A549 (cell line): ENCODE data around the gene ANKRD11.

Experiments
- CHD4 ChIP-seq: fragments of 200-600 bp; sonication (generic); IDR thresholded peaks from 2 replicates; pipeline ENCODE4 v1.6.1; 2016; ENCODE audit warnings: antibody characterized with exemption, mild to moderate bottlenecking, borderline replicate concordance
- CTCF ChIP-seq: fragments of >200 bp; sonication (Bioruptor Twin); formaldehyde crosslinking; IDR thresholded peaks from 3 replicates; pipeline ENCODE4 v1.5.1; 2016
- HEYL ChIP-seq: fragments of 250-450 bp; sonication (Bioruptor Pico); IDR thresholded peaks from 2 replicates; pipeline ENCODE4 v1.8.0; 2021; ENCODE audit warnings: mild to moderate bottlenecking, moderate library complexity
- JUN ChIP-seq, 2 experiments: fragments of >200 bp; sonication (Bioruptor Twin); formaldehyde crosslinking; IDR thresholded peaks; 2 replicates in 1 of 2; 3 replicates in 1 of 2; pipeline ENCODE4 v1.6.1; 2016 to 2017
- MAZ ChIP-seq: fragments of 150-350 bp; IDR thresholded peaks from 2 replicates; pipeline ENCODE4 v1.6.1; 2014; ENCODE audit warnings: antibody characterized with exemption, low read depth, low read length, borderline replicate concordance
- NPAS2 ChIP-seq: fragments of 250-450 bp; sonication (Bioruptor Pico); IDR thresholded peaks from 2 replicates; pipeline ENCODE4 v1.8.0; 2022; ENCODE audit warnings: mild to moderate bottlenecking, moderate library complexity, borderline replicate concordance
- PBX3 ChIP-seq: IDR thresholded peaks from 2 replicates; pipeline ENCODE4 v1.6.1; 2012
- POLR2A ChIP-seq: IDR thresholded peaks from 2 replicates; pipeline ENCODE4 v1.6.1; 2012; ENCODE audit warnings: mild to moderate bottlenecking, low read length
- RCOR1 ChIP-seq: fragments of 150-350 bp; IDR thresholded peaks from 2 replicates; pipeline ENCODE4 v1.6.1; 2014; ENCODE audit warnings: antibody characterized with exemption, low read length, low read depth
- REST ChIP-seq: fragments of 200-600 bp; sonication (generic); IDR thresholded peaks from 2 replicates; pipeline ENCODE4 v1.6.1; 2016; ENCODE audit warnings: antibody characterized with exemption, mild to moderate bottlenecking, moderate library complexity
- USF2 ChIP-seq: fragments of 450-650 bp; IDR thresholded peaks from 2 replicates; pipeline ENCODE4 v1.6.1; 2014; ENCODE audit warnings: antibody characterized with exemption
- ZC3H11A ChIP-seq: fragments of 450-650 bp; IDR thresholded peaks from 2 replicates; pipeline ENCODE4 v1.6.1; 2014; ENCODE audit warnings: antibody characterized with exemption, mild to moderate bottlenecking

GRCh38 chr16:89517128-89517527 is 26.8 kb upstream of the ANKRD11 start:
- TF ChIP-seq CHD4 (no peak), CTCF (no peak), USF2 (no peak), MAZ (no peak), RCOR1 (no peak), JUN (IDR thresholded peaks at IDR 0.05) (no peak), ZC3H11A (no peak), NPAS2 (CRISPR knock-in tag) (no peak), REST (no peak), POLR2A (no peak), PBX3 (no peak), HEYL (CRISPR knock-in tag) (no peak)
